Vagina (tissue), 2 donors: ENCODE data around the gene ZNF490. TPM values are rescaled to one million over a fixed set of nuclear protein-coding genes. Genes with fewer than 3 reads are reported as not detected.

Experiments
- DNase-seq, 2 donors: peaks; one replicate each; pipeline ENCODE4 v3.0.0-alpha.2; 2017; ENCODE audit errors: extremely low spot score in 2 of 2
- H3K27ac ChIP-seq: fragments of 200-600 bp; sonication (generic); one replicate; pipeline ENCODE4 v1.5.1; 2019
- H3K27me3 ChIP-seq: fragments of 200-600 bp; sonication (generic); one replicate; pipeline ENCODE4 v1.5.1; 2019
- H3K36me3 ChIP-seq, 2 donors: fragments of 200-600 bp; sonication (generic); one replicate each; pipeline ENCODE4 v1.5.1; 2017 to 2019
- H3K4me1 ChIP-seq: fragments of 200-600 bp; sonication (generic); one replicate; pipeline ENCODE4 v1.5.1; 2019
- H3K4me3 ChIP-seq, 2 donors: fragments of 200-600 bp; sonication (generic); 1 replicate in 1 of 2; 2 replicates in 1 of 2; pipeline ENCODE4 v1.5.1; 2016 to 2019
- H3K9me3 ChIP-seq: fragments of 200-600 bp; sonication (generic); one replicate; pipeline ENCODE4 v1.5.1; 2019
- POLR2A ChIP-seq, 2 donors: fragments of 450-650 bp; IDR thresholded peaks; one replicate each; pipeline ENCODE4 v1.6.1; 2017; ENCODE audit warnings: antibody characterized with exemption in 2 of 2, mild to moderate bottlenecking in 2 of 2, moderate library complexity in 2 of 2
- POLR2AphosphoS5 ChIP-seq, 2 donors: sonication (generic); formaldehyde crosslinking; IDR thresholded peaks; one replicate each; pipeline ENCODE4 v1.9.0; 2017; ENCODE audit warnings: antibody characterized with exemption in 2 of 2, mild to moderate bottlenecking in 2 of 2, low read depth in 1 of 2; ENCODE audit not compliant: insufficient read depth in 1 of 2
- intact Hi-C: fragments of 100-400 bp; cut with DNase I; formaldehyde crosslinking; loops from one replicate; pipeline ENCODE4 v1.15.1; 2023
- total RNA-seq: library from RNA; depleted of rRNA; stranded (reverse); fragments of >200 nt; gene quantifications from one replicate; pipeline ENCODE4 v1.2.3, GENCODE V29; 2016
- TF ChIP-seq, protein P1 (sequence below), 3 experiments: fragments of 450-650 bp in 2 of 3; fragments of 200-600 bp in 1 of 3; sonication (generic) in 1 of 3; IDR thresholded peaks; one replicate each; pipeline ENCODE4 v1.5.1; 2017 to 2019; ENCODE audit warnings: antibody characterized with exemption in 3 of 3, mild to moderate bottlenecking in 2 of 3, moderate library complexity in 2 of 3

The ZNF490 gene
- total RNA-seq, 1 donor from 2014 or later, result 4.9 TPM

DNA sequence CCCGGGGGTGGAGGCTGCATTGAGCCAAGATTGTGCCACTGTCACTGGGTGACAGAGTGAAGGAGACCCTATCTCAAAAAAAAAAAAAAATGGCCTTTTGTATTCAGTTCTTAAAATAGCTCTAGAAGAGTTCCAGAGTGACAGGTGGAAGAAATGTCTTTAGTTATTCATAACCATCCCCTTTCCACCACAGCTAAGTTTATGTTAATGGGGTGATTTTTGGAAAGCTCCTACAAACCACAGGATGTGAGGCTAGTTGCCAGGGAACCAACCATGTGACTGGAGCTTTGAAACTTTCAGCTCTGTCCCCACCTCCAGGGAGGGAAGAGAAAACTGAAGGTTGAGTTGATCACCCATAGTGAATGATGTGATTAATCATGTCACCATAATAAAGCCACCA lies 6.9 kb downstream of the ZNF490 start:
- H3K4me3 ChIP-seq, result no peak overlapping the region
- H3K4me1 ChIP-seq, result no peaks in the 10 kb centered on the region
- no peak for TF ChIP-seq POLR2AphosphoS5 (IDR thresholded peaks at IDR 0.05; ENCODE audit: insufficient read depth in 1 of 2, low read depth in 1 of 2)
- TF ChIP-seq, protein P1, sequence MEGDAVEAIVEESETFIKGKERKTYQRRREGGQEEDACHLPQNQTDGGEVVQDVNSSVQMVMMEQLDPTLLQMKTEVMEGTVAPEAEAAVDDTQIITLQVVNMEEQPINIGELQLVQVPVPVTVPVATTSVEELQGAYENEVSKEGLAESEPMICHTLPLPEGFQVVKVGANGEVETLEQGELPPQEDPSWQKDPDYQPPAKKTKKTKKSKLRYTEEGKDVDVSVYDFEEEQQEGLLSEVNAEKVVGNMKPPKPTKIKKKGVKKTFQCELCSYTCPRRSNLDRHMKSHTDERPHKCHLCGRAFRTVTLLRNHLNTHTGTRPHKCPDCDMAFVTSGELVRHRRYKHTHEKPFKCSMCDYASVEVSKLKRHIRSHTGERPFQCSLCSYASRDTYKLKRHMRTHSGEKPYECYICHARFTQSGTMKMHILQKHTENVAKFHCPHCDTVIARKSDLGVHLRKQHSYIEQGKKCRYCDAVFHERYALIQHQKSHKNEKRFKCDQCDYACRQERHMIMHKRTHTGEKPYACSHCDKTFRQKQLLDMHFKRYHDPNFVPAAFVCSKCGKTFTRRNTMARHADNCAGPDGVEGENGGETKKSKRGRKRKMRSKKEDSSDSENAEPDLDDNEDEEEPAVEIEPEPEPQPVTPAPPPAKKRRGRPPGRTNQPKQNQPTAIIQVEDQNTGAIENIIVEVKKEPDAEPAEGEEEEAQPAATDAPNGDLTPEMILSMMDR (IDR thresholded peaks at IDR 0.05), result no peak
- no peak for TF ChIP-seq POLR2A (IDR thresholded peaks at IDR 0.05)
- H3K9me3 ChIP-seq, result no peaks in the 10 kb centered on the region
- H3K27me3 ChIP-seq, result no peaks in the 10 kb centered on the region
- no peak overlapping the region for H3K27ac ChIP-seq
- peaks cover 0 to 5% of the 10 kb centered on the region in 2 donors for H3K36me3 ChIP-seq
- no peak for DNase-seq
- intact Hi-C loops, result no loop called here

DNA sequence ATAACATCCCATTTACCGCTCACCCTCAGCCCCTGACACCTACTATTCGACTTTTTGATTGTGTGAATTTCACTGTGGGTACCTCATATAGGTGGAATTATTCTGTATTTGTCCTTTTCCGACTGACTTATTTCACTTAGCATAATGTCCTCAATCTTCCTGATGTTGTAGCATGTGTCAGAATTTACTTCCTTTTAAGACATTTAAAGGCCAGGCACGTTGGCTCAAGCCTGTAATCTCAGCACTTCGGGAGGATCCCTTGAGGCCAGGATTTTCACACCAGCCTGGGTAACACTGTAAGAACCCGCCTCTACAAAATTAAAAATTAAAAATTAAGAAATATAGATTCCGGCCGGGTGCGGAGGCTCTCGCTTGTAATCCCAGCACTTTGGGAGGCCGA lies 13.0 kb downstream of the ZNF490 start:
- no peak overlapping the region for H3K27ac ChIP-seq
- H3K4me3 ChIP-seq, result no peak overlapping the region
- TF ChIP-seq POLR2AphosphoS5 (IDR thresholded peaks at IDR 0.05; ENCODE audit: insufficient read depth in 1 of 2, low read depth in 1 of 2), result no peak
- TF ChIP-seq, protein P1 (IDR thresholded peaks at IDR 0.05), result no peak
- TF ChIP-seq POLR2A (IDR thresholded peaks at IDR 0.05), result no peak
- intact Hi-C loops, result no loop called here
- H3K27me3 ChIP-seq, result no peaks in the 10 kb centered on the region
- no peak for DNase-seq
- H3K9me3 ChIP-seq, result no peaks in the 10 kb centered on the region
- H3K4me1 ChIP-seq, result no peaks in the 10 kb centered on the region
- peaks cover 0 to 1% of the 10 kb centered on the region in 2 donors for H3K36me3 ChIP-seq

DNA sequence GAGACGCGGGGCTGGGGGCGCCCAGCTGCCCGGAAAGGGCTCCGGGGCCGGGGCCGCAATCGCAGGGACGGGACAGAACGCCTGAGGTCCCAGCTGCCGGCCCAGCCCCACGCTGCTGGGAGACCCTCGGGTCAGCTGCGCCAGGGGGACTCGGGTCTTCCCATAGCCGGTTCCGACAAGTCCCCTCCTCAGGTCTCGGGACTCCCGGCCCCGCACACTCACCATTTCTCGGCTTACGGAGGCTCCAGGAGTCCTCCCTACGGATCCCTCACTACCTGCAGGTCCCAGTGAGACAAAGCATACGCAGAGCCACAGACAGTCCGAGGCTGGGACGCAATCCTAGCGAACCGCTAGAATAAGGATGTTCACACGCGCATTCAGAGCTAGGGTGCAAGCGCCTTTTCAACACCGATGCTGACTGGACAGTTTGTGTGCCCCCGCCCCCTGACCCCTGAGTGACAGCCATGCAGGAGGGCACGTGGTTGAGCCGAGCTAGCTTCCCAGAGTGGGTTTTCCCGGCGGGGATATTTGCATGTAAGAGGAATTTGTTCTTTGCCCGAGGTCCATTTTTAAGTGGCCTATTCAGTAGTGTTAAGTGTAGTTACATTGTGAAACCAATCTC lies 13.6 kb downstream of the ZNF490 start:
- H3K36me3 ChIP-seq, result no peaks in the 10 kb centered on the region
- H3K27me3 ChIP-seq, result no peaks in the 10 kb centered on the region
- H3K4me3 ChIP-seq, result no peak overlapping the region
- TF ChIP-seq, protein P1 (IDR thresholded peaks at IDR 0.05), result no peak
- no peak for TF ChIP-seq POLR2A (IDR thresholded peaks at IDR 0.05)
- no peak for TF ChIP-seq POLR2AphosphoS5 (IDR thresholded peaks at IDR 0.05; ENCODE audit: insufficient read depth in 1 of 2, low read depth in 1 of 2)
- no peak for DNase-seq
- no peaks in the 10 kb centered on the region for H3K9me3 ChIP-seq
- intact Hi-C loops, result no loop called here
- no peaks in the 10 kb centered on the region for H3K4me1 ChIP-seq
- no peak overlapping the region for H3K27ac ChIP-seq

DNA sequence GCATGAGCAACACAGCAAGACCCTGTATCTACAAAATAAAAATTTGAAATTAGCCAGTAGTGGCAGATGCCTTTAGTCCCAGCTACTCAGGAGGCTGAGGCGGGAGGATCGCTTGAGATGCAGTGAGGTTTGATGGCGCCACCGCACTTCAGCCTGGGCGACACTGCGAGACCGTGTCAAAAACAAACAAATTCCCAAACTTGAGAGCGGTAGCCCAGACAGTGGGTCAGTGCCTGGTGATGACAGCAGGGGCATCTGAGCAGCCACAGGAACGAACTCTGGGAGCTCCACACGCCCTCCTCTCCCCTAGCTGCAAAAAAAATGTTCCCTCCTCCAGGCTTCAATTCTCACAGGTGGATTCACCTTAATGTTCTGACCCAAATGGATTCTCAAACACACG lies 14.1 kb downstream of the ZNF490 start:
- H3K36me3 ChIP-seq, result no peaks in the 10 kb centered on the region
- TF ChIP-seq, protein P1 (IDR thresholded peaks at IDR 0.05), result no peak
- TF ChIP-seq POLR2A (IDR thresholded peaks at IDR 0.05), result no peak
- no peak for TF ChIP-seq POLR2AphosphoS5 (IDR thresholded peaks at IDR 0.05; ENCODE audit: insufficient read depth in 1 of 2, low read depth in 1 of 2)
- intact Hi-C loops, result no loop called here

DNA sequence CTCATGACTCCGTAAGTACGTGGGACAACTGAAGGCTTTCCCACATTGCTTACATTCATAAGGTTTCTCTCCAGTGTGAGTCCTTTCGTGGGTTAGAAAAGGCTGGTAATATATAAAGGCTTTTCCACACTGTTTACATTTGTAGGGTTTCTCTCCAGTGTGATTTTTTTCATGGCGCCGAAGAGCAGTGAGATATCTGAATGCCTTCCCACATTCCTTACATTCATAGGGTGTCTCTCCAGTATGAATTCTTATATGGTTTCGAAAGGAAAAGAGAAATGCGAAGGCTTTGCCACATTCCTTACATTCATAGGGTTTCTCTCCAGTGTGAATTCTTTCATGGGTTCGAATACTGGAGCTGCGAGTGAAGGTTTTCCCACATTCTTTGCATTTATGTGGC lies 29.5 kb downstream of the ZNF490 start:
- Histone ChIP-seq H3K36me3 (peaks cover 7 to 41% of the 10 kb centered on the region in 2 donors), H3K4me3 (no peak overlapping the region), H3K4me1 (no peaks in the 10 kb centered on the region), H3K27ac (no peak overlapping the region), H3K27me3 (no peaks in the 10 kb centered on the region), H3K9me3 (peaks cover 9% of the 10 kb centered on the region)
- intact Hi-C loops, result no loop called here
- no peak for DNase-seq
- TF ChIP-seq POLR2A (IDR thresholded peaks at IDR 0.05) (no peak), POLR2AphosphoS5 (IDR thresholded peaks at IDR 0.05; ENCODE audit: insufficient read depth in 1 of 2, low read depth in 1 of 2) (no peak)
- TF ChIP-seq, protein P1 (IDR thresholded peaks at IDR 0.05), result no peak

More for the DNA sequence above, 14.1 kb downstream of the ZNF490 start:
- no peak overlapping the region for H3K27ac ChIP-seq
- H3K4me1 ChIP-seq, result no peaks in the 10 kb centered on the region
- DNase-seq, result no peak
- H3K9me3 ChIP-seq, result no peaks in the 10 kb centered on the region
- no peak overlapping the region for H3K4me3 ChIP-seq
- no peaks in the 10 kb centered on the region for H3K27me3 ChIP-seq
